GM12801 (cell line): Measurements from ENCODE around the gene EIF3M.

Source experiments
- CTCF ChIP-seq: IDR thresholded peaks from one replicate; pipeline ENCODE4 v1.5.1; 2011; ENCODE audit warnings: control low read depth; ENCODE audit not compliant: insufficient read length; ENCODE audit errors: extremely low read depth

The EIF3M gene

GRCh38 chr11:32574421-32574820 lies 9.2 kb upstream of the EIF3M start:
- no peak for TF ChIP-seq CTCF

GRCh38 chr11:32575070-32575469 lies 8.6 kb upstream of the EIF3M start:
- no peak for TF ChIP-seq CTCF

- no peak for TF ChIP-seq CTCF
Measured at GRCh38 chr11:32576456-32576855, 7.2 kb upstream of the EIF3M start.

- TF ChIP-seq CTCF: no peak
Measured at GRCh38 chr11:32580967-32581366, 2.7 kb upstream of the EIF3M start.

- no peak for TF ChIP-seq CTCF
Measured at GRCh38 chr11:32581556-32581955, 2.1 kb upstream of the EIF3M start.

- no peak for TF ChIP-seq CTCF
Measured at GRCh38 chr11:32584921-32585320, 1.3 kb downstream of the EIF3M start.

- TF ChIP-seq CTCF: no peak
Measured at GRCh38 chr11:32586576-32587190, 3.1 kb downstream of the EIF3M start.
